NT2/D1 (cell line): Measurements from ENCODE around the gene DYNC1LI1.
"Not testable (repeated sequence)": the region's sequence is repeated elsewhere in the genome, so short reads cannot be mapped to it uniquely, and the experiment has no call there.

Source experiments
- DNase-seq: peaks from one replicate; pipeline ENCODE4 v3.0.0-alpha.2; 2011; ENCODE audit warnings: low read depth, low spot score
- H3K27me3 ChIP-seq: 2 replicates; pipeline ENCODE4 v1.6.0; 2011; ENCODE audit warnings: mild to moderate bottlenecking; ENCODE audit not compliant: insufficient read length, insufficient read depth
- H3K36me3 ChIP-seq: 2 replicates; pipeline ENCODE4 v1.6.1; 2011; ENCODE audit warnings: mild to moderate bottlenecking, low read length, mixed read lengths; ENCODE audit not compliant: insufficient read depth, insufficient read length
- H3K4me1 ChIP-seq: 2 replicates; pipeline ENCODE4 v1.5.1; 2011; ENCODE audit not compliant: insufficient read depth, insufficient read length
- H3K4me3 ChIP-seq: 2 replicates; pipeline ENCODE4 v1.5.1; 2011; ENCODE audit warnings: low read depth; ENCODE audit not compliant: insufficient read length
- H3K9ac ChIP-seq: 2 replicates; pipeline ENCODE4 v1.6.0; 2011; ENCODE audit warnings: low read depth; ENCODE audit not compliant: insufficient read length
- H3K9me3 ChIP-seq: 2 replicates; pipeline ENCODE4 v1.5.1; 2011; ENCODE audit warnings: mild to moderate bottlenecking, low read length; ENCODE audit not compliant: insufficient read depth
- SUZ12 ChIP-seq: IDR thresholded peaks from 2 replicates; pipeline ENCODE4 v1.6.1; 2011; ENCODE audit not compliant: insufficient read length, insufficient read depth; ENCODE audit errors: extremely low read depth
- YY1 ChIP-seq: IDR thresholded peaks from 2 replicates; pipeline ENCODE4 v1.6.1; 2011; ENCODE audit not compliant: insufficient read length, insufficient read depth
- ZNF274 ChIP-seq: IDR thresholded peaks from 2 replicates; pipeline ENCODE4 v1.6.1; 2011; ENCODE audit warnings: mild to moderate bottlenecking, low read depth, low read length

The DYNC1LI1 gene

DNA sequence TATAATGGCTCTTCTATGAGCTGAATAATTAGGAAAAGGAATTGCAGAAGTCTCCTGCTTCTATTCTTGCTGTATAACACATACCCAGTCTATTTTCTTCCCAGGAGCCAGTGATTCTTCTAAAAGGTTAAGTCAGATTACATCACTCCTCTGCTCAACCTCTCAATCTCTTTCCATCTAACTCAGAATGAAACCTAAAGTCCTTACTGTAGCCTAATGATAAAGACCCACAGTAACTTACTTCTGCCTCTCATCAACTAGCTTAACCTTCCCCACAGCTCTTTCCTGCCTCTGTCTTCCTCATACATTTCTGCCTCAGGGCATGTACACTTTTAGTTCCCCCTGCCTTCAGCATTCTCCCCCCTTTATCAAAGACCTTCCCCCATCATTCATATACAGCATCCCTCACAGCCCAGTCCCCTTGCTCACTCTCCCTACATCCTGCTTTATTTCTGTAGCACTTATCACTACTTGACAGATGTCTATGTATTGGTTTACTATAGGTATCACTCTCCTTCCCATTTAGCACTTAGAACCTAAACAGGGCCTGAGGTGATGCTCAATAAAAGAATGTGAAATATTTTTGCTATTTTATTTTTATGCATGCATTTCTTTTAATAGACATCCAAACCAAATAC lies 39.5 kb downstream of the DYNC1LI1 start:
- Histone ChIP-seq H3K4me3 (no peak overlapping the region), H3K9me3 (no peaks in the 10 kb centered on the region), H3K9ac (no peak overlapping the region), H3K36me3 (peaks cover 69% of the 10 kb centered on the region), H3K4me1 (no peaks in the 10 kb centered on the region), H3K27me3 (no peaks in the 10 kb centered on the region)
- no peak for DNase-seq
- TF ChIP-seq YY1, result no peak
- TF ChIP-seq SUZ12, result no peak
- TF ChIP-seq ZNF274, result no peak

DNA sequence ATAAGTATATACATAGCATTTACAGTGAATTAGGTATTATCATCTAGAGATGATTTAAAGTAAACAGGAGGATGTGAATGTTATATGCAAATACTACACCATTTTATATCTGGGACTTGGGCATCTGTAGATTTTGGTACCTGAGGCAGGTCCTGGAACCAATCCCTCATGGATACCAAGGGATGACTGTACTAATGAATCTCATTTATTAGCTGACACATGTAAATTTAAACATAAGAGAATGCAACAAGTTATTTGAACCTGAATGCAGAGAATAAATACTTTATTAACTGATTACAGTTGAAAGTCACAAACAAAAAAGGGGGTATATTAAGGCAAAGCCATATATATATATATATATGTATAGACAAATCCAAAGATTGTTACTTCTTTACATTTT lies 44.9 kb downstream of the DYNC1LI1 start:
- no peaks in the 10 kb centered on the region for H3K9me3 ChIP-seq
- H3K9ac ChIP-seq, result no peak overlapping the region
- no peak overlapping the region for H3K4me3 ChIP-seq
- peaks cover 59% of the 10 kb centered on the region for H3K36me3 ChIP-seq
- TF ChIP-seq SUZ12, result no peak
- TF ChIP-seq ZNF274, result no peak
- TF ChIP-seq YY1, result no peak
- H3K27me3 ChIP-seq, result no peaks in the 10 kb centered on the region
- H3K4me1 ChIP-seq, result no peaks in the 10 kb centered on the region
- no peak for DNase-seq

DNA sequence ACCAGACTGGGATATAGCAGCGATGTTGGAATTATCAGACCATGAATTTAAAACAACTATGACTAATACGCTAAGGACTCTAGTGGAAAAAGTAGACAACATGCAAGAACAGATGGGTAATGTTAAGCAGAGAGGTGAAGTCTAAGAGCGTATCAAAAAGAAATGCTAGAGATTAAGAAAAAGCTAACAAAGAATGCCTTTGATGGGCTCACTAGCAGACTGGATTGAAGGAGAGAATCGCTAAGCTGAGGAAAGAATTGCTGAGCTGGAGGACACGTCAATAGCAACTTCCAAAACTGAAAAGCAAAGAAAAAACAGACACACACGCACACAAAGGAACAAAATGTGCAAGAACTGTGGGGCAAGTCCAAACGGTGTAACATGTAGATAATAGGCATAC lies 48.0 kb downstream of the DYNC1LI1 start:
- Histone ChIP-seq H3K9me3 (no peaks in the 10 kb centered on the region), H3K4me3 (no peak overlapping the region), H3K9ac (no peak overlapping the region), H3K36me3 (peaks cover 33% of the 10 kb centered on the region), H3K27me3 (no peaks in the 10 kb centered on the region), H3K4me1 (no peaks in the 10 kb centered on the region)
- no peak for DNase-seq
- no peak for TF ChIP-seq SUZ12
- TF ChIP-seq ZNF274, result no peak
- TF ChIP-seq YY1, result no peak

DNA sequence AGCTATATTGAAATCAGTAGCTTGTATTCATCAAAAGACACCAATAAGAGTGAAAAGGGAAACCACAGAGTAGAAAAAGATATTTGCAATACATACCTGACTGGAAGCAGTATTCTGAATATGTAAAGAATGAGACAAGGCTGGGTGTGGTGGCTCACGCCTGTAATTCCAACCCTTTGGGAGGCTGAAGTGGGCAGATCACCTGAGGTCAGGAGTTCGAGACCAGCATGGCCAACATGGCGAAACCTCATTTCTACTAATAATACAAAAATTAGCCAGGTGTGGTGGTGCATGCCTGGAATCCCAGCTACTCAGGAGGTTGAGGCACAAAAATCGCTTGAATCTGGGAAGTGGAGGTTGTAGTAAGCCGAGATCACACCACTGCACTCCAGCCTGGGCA lies 51.7 kb downstream of the DYNC1LI1 start:
- H3K4me3 ChIP-seq, H3K36me3 ChIP-seq, H3K9ac ChIP-seq, DNase-seq, H3K27me3 ChIP-seq, H3K4me1 ChIP-seq, H3K9me3 ChIP-seq: not testable (repeated sequence)

- H3K9me3 ChIP-seq, H3K27me3 ChIP-seq, H3K36me3 ChIP-seq, DNase-seq, H3K4me3 ChIP-seq, H3K4me1 ChIP-seq, H3K9ac ChIP-seq: not testable (repeated sequence)
Measured at GRCh38 chr3:32516751-32517150, 53.9 kb downstream of the DYNC1LI1 start.

DNA sequence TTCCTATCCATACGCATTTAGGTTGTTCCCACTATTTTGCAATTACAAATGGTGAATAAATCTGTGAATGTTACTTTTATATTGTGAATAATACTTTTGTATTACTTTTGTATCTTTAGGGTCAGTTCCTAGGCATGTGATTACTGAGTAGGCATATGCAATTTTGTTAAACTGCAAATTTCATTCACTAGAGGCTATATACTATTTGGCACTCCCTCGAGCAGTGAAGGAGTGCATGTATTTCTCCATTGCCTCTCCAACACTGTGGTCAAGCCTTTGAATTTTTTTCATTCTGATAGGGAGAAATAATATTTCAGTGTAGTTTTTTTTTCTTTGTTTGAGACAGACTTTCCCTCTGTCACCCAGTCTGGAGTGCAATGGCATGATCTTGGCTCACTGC lies 59.7 kb downstream of the DYNC1LI1 start:
- Histone ChIP-seq H3K27me3 (no peaks in the 10 kb centered on the region), H3K4me3 (no peak overlapping the region), H3K9me3 (no peaks in the 10 kb centered on the region), H3K36me3 (no peaks in the 10 kb centered on the region), H3K9ac (no peak overlapping the region), H3K4me1 (no peaks in the 10 kb centered on the region)
- no peak for DNase-seq
- TF ChIP-seq YY1 (no peak), SUZ12 (no peak), ZNF274 (no peak)

GRCh38 chr3:32510075-32510724 lies 60.5 kb downstream of the DYNC1LI1 start:
- no peaks in the 10 kb centered on the region for H3K9me3 ChIP-seq
- H3K27me3 ChIP-seq, result no peaks in the 10 kb centered on the region
- H3K4me1 ChIP-seq, result no peaks in the 10 kb centered on the region
- DNase-seq, result peak; percentile 58
- H3K4me3 ChIP-seq, result no peak overlapping the region
- TF ChIP-seq SUZ12 (no peak), ZNF274 (no peak), YY1 (no peak)
- no peaks in the 10 kb centered on the region for H3K36me3 ChIP-seq
- no peak overlapping the region for H3K9ac ChIP-seq
